ENCODE data around the gene SKI.
"Not testable (repeated sequence)": the region's sequence is repeated elsewhere in the genome, so short reads cannot be mapped to it uniquely, and the experiment has no call there.

SKI gene

GRCh38 chr1:2258996-2259395 lies 30.9 kb downstream of the SKI start:
- no peak for TF ChIP-seq ZNF274 (IDR thresholded peaks at IDR 0.05; ENCODE audit: low read depth, low read length)
- H3K4me3 ChIP-seq (ENCODE audit: low read length): no peak overlapping the region

- no peak for TF ChIP-seq ZNF274 (IDR thresholded peaks at IDR 0.05; ENCODE audit: low read depth, low read length)
- H3K4me3 ChIP-seq (ENCODE audit: low read length): no peak overlapping the region
These were observed 31.7 kb downstream of the SKI start for GRCh38 chr1:2259668-2260402.

- not testable (repeated sequence) for H3K4me3 ChIP-seq (ENCODE audit: low read length)
These were observed 32.4 kb downstream of the SKI start for GRCh38 chr1:2260470-2260869.

- no peak overlapping the region for H3K4me3 ChIP-seq (ENCODE audit: low read length)
These were observed 32.8 kb downstream of the SKI start for GRCh38 chr1:2260917-2261316.

GRCh38 chr1:2261476-2262395 lies 33.6 kb downstream of the SKI start:
- not testable (repeated sequence) for H3K4me3 ChIP-seq (ENCODE audit: low read length)

More at GRCh38 chr1:2260917-2261316, 32.8 kb downstream of the SKI start:
- no peak for TF ChIP-seq ZNF274 (IDR thresholded peaks at IDR 0.05; ENCODE audit: low read depth, low read length)

- H3K4me3 ChIP-seq (ENCODE audit: low read length): no peak overlapping the region
- no peak for TF ChIP-seq ZNF274 (IDR thresholded peaks at IDR 0.05; ENCODE audit: low read depth, low read length)
These were observed 38.3 kb downstream of the SKI start for GRCh38 chr1:2266301-2266975.

GRCh38 chr1:2267051-2267830 lies 39.1 kb downstream of the SKI start:
- H3K4me3 ChIP-seq (ENCODE audit: low read length): no peak overlapping the region
- TF ChIP-seq ZNF274 (IDR thresholded peaks at IDR 0.05; ENCODE audit: low read depth, low read length): no peak

- H3K4me3 ChIP-seq (ENCODE audit: low read length): no peak overlapping the region
- no peak for TF ChIP-seq ZNF274 (IDR thresholded peaks at IDR 0.05; ENCODE audit: low read depth, low read length)
These were observed 39.7 kb downstream of the SKI start for GRCh38 chr1:2267862-2268261.

- H3K4me3 ChIP-seq (ENCODE audit: low read length): no peak overlapping the region
- no peak for TF ChIP-seq ZNF274 (IDR thresholded peaks at IDR 0.05; ENCODE audit: low read depth, low read length)
These were observed 40.4 kb downstream of the SKI start for GRCh38 chr1:2268285-2269056.

- no peak for TF ChIP-seq ZNF274 (IDR thresholded peaks at IDR 0.05; ENCODE audit: low read depth, low read length)
- no peak overlapping the region for H3K4me3 ChIP-seq (ENCODE audit: low read length)
These were observed 41.2 kb downstream of the SKI start for GRCh38 chr1:2269193-2269921.

- no peak overlapping the region for H3K4me3 ChIP-seq (ENCODE audit: low read length)
- no peak for TF ChIP-seq ZNF274 (IDR thresholded peaks at IDR 0.05; ENCODE audit: low read depth, low read length)
These were observed 41.8 kb downstream of the SKI start for GRCh38 chr1:2269922-2270259.

- TF ChIP-seq ZNF274 (IDR thresholded peaks at IDR 0.05; ENCODE audit: low read depth, low read length): no peak
- H3K4me3 ChIP-seq (ENCODE audit: low read length): no peak overlapping the region
These were observed 42.4 kb downstream of the SKI start for GRCh38 chr1:2270260-2271100.
